WTC11 (cell line): ENCODE data around the gene RPS15A. TPM values are rescaled to one million over a fixed set of nuclear protein-coding genes. Genes with fewer than 3 reads are reported as not detected.

Experiments
- ATF1 ChIP-seq: sonication (generic); formaldehyde crosslinking; IDR thresholded peaks from 2 replicates; pipeline ENCODE4 v1.8.1; 2023; ENCODE audit warnings: mild to moderate bottlenecking, moderate library complexity, missing genetic modification reagents
- CREB1 ChIP-seq: sonication (generic); formaldehyde crosslinking; IDR thresholded peaks from 2 replicates; pipeline ENCODE4 v1.8.0; 2023; ENCODE audit warnings: mild to moderate bottlenecking, missing genetic modification reagents
- ESRRA ChIP-seq: sonication (generic); formaldehyde crosslinking; IDR thresholded peaks from 2 replicates; pipeline ENCODE4 v1.8.1; 2022; ENCODE audit warnings: mild to moderate bottlenecking, missing genetic modification reagents, borderline replicate concordance
- HMGA2 ChIP-seq: fragments of 250-450 bp; sonication (Bioruptor Pico); IDR thresholded peaks from 2 replicates; pipeline ENCODE4 v1.4.0; 2021; ENCODE audit warnings: mild to moderate bottlenecking, moderate library complexity
- NFE2L1 ChIP-seq: sonication (generic); formaldehyde crosslinking; IDR thresholded peaks from 2 replicates; pipeline ENCODE4 v1.8.1; 2023; ENCODE audit warnings: missing genetic modification reagents
- NFYB ChIP-seq: sonication (generic); formaldehyde crosslinking; conservative IDR thresholded peaks from 2 replicates; pipeline ENCODE4 v1.8.0; 2022; ENCODE audit warnings: low read depth, missing genetic modification reagents
- NR1H2 ChIP-seq: sonication (generic); formaldehyde crosslinking; IDR thresholded peaks from 2 replicates; pipeline ENCODE4 v1.9.0; 2021; ENCODE audit warnings: mild to moderate bottlenecking, moderate library complexity, missing genetic modification reagents
- OVOL2 ChIP-seq: fragments of 250-450 bp; sonication (Bioruptor Pico); IDR thresholded peaks from 2 replicates; pipeline ENCODE4 v1.9.0; 2021; ENCODE audit warnings: mild to moderate bottlenecking, borderline replicate concordance
- RORB ChIP-seq: fragments of 250-450 bp; sonication (Bioruptor Pico); IDR thresholded peaks from 2 replicates; pipeline ENCODE4 v1.9.0; 2021; ENCODE audit warnings: mild to moderate bottlenecking
- SMAD4 ChIP-seq: sonication (generic); formaldehyde crosslinking; IDR thresholded peaks from 2 replicates; pipeline ENCODE4 v1.8.0; 2022; ENCODE audit warnings: mild to moderate bottlenecking, missing genetic modification reagents
- TCF7 ChIP-seq: sonication (generic); formaldehyde crosslinking; IDR thresholded peaks from 2 replicates; pipeline ENCODE4 v1.8.0; 2022; ENCODE audit warnings: mild to moderate bottlenecking, low read depth, missing genetic modification reagents, moderate library complexity
- ZNF121 ChIP-seq: sonication (generic); formaldehyde crosslinking; IDR thresholded peaks from 2 replicates; pipeline ENCODE4 v1.8.0; 2023; ENCODE audit warnings: missing genetic modification reagents
- ZNF219 ChIP-seq: sonication (generic); formaldehyde crosslinking; IDR thresholded peaks from 2 replicates; pipeline ENCODE4 v1.8.0; 2023; ENCODE audit warnings: missing genetic modification reagents, mild to moderate bottlenecking, borderline replicate concordance
- ZNF232 ChIP-seq: sonication (generic); formaldehyde crosslinking; IDR thresholded peaks from 2 replicates; pipeline ENCODE4 v1.8.0; 2022; ENCODE audit warnings: mild to moderate bottlenecking, missing genetic modification reagents
- ZNF317 ChIP-seq: sonication (generic); formaldehyde crosslinking; IDR thresholded peaks from 2 replicates; pipeline ENCODE4 v1.8.1; 2023; ENCODE audit warnings: low read depth, mild to moderate bottlenecking, moderate library complexity, missing genetic modification reagents, borderline replicate concordance
- total RNA-seq: library from RNA; stranded (reverse); gene quantifications from 3 replicates; pipeline ENCODE4 v1.2.3, GENCODE V29; 2021
- TF ChIP-seq, protein P1 (sequence below): sonication (generic); formaldehyde crosslinking; IDR thresholded peaks from 2 replicates; pipeline ENCODE4 v1.8.1; 2023; ENCODE audit warnings: mild to moderate bottlenecking, moderate library complexity, missing genetic modification reagents
- TF ChIP-seq, protein P2 (sequence below): sonication (generic); formaldehyde crosslinking; IDR thresholded peaks from 2 replicates; pipeline ENCODE4 v1.8.1; 2023; ENCODE audit warnings: mild to moderate bottlenecking, missing genetic modification reagents, moderate library complexity
- TF ChIP-seq, protein P3 (sequence below): sonication (generic); formaldehyde crosslinking; IDR thresholded peaks from 2 replicates; pipeline ENCODE4 v1.8.0; 2023; ENCODE audit warnings: missing genetic modification reagents
- TF ChIP-seq, protein P4 (sequence below): sonication (generic); formaldehyde crosslinking; IDR thresholded peaks from 2 replicates; pipeline ENCODE4 v1.8.1; 2022; ENCODE audit warnings: low read depth, mild to moderate bottlenecking, moderate library complexity, missing genetic modification reagents, borderline replicate concordance
- TF ChIP-seq, protein P5 (sequence below): fragments of 250-450 bp; sonication (Bioruptor Pico); conservative IDR thresholded peaks from 2 replicates; pipeline ENCODE4 v1.9.0; 2021; ENCODE audit warnings: mild to moderate bottlenecking
- TF ChIP-seq, protein P6 (sequence below): sonication (generic); formaldehyde crosslinking; IDR thresholded peaks from 2 replicates; pipeline ENCODE4 v1.8.1; 2022; ENCODE audit warnings: mild to moderate bottlenecking, missing genetic modification reagents, moderate library complexity, borderline replicate concordance
- TF ChIP-seq, protein P7 (sequence below): fragments of 250-450 bp; sonication (Bioruptor Pico); IDR thresholded peaks from 2 replicates; pipeline ENCODE4 v1.9.0; 2021; ENCODE audit warnings: mild to moderate bottlenecking
- TF ChIP-seq, protein P8 (sequence below): sonication (generic); formaldehyde crosslinking; IDR thresholded peaks from 2 replicates; pipeline ENCODE4 v1.8.0; 2022; ENCODE audit warnings: mild to moderate bottlenecking, missing genetic modification reagents

The RPS15A gene
- total RNA-seq, 1 experiment from 2014 or later, result 1,612 TPM

DNA sequence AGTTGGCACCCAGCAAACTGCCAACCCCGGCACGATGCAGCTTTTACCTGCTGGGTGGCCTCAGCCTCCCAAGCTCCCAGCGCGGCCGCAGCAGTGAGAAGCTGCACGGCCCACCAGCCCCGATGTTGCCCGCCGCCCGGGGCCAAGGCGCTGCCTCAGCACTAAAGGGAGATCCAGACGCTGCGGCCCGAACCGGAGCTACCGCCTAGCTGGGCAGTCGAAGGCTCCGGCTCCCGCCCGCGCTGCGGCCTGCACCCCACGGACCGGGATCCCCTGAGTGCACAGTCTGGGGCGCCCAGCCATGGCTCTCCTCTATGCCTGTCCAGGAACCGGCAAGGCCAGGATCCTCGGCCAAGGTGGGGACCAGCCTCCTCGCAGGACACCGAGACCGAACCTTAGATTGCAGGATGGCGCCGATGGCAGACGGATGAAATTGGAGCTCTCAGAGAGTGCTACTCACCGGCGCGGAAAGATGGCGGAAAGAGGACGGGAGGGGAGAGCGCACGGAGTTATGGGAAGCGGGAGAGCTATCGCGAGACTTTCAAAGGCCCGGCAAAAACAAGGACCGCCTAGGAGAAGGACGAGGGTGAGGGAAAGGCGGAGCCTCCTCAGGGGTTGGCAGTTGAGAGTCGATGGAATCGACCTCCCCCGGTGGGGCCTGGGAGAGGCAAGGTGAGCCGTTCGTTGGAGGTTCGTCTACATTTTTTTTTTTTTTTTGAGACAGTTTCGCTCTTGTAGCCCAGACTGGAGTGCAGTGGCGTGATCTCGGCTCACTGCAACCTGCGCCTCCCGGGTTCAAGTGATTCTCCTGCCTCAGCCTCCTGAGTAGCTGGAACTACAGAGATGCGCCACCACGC is at the start of gene RPS15A (continued):
- TF ChIP-seq, protein P1, sequence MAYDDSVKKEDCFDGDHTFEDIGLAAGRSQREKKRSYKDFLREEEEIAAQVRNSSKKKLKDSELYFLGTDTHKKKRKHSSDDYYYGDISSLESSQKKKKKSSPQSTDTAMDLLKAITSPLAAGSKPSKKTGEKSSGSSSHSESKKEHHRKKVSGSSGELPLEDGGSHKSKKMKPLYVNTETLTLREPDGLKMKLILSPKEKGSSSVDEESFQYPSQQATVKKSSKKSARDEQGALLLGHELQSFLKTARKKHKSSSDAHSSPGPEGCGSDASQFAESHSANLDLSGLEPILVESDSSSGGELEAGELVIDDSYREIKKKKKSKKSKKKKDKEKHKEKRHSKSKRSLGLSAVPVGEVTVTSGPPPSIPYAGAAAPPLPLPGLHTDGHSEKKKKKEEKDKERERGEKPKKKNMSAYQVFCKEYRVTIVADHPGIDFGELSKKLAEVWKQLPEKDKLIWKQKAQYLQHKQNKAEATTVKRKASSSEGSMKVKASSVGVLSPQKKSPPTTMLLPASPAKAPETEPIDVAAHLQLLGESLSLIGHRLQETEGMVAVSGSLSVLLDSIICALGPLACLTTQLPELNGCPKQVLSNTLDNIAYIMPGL (CRISPR knock-in tag), result peak; percentile 92
- TF ChIP-seq NR1H2 (CRISPR knock-in tag), result no peak
- TF ChIP-seq ZNF232 (CRISPR knock-in tag), result 0 out of 2 replicates have a peak, but pooled peaks have one; percentile 69
- TF ChIP-seq, protein P2, sequence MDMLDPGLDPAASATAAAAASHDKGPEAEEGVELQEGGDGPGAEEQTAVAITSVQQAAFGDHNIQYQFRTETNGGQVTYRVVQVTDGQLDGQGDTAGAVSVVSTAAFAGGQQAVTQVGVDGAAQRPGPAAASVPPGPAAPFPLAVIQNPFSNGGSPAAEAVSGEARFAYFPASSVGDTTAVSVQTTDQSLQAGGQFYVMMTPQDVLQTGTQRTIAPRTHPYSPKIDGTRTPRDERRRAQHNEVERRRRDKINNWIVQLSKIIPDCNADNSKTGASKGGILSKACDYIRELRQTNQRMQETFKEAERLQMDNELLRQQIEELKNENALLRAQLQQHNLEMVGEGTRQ, result no peak
- TF ChIP-seq, protein P3, sequence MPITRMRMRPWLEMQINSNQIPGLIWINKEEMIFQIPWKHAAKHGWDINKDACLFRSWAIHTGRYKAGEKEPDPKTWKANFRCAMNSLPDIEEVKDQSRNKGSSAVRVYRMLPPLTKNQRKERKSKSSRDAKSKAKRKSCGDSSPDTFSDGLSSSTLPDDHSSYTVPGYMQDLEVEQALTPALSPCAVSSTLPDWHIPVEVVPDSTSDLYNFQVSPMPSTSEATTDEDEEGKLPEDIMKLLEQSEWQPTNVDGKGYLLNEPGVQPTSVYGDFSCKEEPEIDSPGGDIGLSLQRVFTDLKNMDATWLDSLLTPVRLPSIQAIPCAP (CRISPR knock-in tag), result no peak
- TF ChIP-seq, protein P4, sequence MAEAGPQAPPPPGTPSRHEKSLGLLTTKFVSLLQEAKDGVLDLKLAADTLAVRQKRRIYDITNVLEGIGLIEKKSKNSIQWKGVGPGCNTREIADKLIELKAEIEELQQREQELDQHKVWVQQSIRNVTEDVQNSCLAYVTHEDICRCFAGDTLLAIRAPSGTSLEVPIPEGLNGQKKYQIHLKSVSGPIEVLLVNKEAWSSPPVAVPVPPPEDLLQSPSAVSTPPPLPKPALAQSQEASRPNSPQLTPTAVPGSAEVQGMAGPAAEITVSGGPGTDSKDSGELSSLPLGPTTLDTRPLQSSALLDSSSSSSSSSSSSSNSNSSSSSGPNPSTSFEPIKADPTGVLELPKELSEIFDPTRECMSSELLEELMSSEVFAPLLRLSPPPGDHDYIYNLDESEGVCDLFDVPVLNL (CRISPR knock-in tag), result no peak
- TF ChIP-seq, protein P5, sequence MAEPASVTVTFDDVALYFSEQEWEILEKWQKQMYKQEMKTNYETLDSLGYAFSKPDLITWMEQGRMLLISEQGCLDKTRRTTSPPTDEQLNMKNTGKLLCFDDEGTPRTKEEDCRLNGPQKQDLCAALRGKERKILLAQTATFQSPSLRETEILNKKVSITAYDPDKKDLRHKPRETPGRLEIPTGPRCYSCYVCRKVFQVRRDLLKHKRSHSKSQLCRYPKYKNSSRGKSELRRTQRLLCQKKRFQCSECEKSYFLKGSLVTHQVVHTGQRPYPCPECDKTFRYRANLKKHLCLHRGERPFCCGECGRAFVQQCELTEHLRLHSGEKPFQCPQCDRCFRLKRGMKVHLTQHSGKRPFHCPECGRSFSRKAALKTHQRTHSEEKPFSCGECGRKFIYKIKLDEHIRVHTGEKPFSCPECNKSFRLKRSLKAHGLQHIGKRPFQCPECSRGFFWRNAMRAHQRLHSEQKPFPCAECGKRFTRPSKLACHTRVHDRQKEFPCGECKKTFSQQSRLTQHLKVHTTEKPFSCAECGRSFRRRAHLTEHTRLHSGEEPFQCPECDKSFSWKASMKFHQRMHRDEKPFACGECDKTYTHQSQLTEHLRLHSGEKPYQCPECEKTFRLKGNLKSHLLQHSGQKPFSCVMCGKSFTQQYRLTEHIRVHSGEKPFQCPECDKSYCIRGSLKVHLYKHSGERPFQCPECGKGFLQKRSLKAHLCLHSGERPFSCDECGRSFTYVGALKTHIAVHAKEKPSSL (CRISPR knock-in tag), result no peak
- no peak for TF ChIP-seq ZNF219 (CRISPR knock-in tag)
- 0 out of 2 replicates have a peak, but pooled peaks have one; percentile 34 for TF ChIP-seq ZNF121 (CRISPR knock-in tag)
- no peak for TF ChIP-seq OVOL2
- TF ChIP-seq, protein P6, sequence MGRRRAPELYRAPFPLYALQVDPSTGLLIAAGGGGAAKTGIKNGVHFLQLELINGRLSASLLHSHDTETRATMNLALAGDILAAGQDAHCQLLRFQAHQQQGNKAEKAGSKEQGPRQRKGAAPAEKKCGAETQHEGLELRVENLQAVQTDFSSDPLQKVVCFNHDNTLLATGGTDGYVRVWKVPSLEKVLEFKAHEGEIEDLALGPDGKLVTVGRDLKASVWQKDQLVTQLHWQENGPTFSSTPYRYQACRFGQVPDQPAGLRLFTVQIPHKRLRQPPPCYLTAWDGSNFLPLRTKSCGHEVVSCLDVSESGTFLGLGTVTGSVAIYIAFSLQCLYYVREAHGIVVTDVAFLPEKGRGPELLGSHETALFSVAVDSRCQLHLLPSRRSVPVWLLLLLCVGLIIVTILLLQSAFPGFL (CRISPR knock-in tag), result peak; percentile 65; the same call in 1 of the 2 replicates
- TF ChIP-seq HMGA2, result no peak
- TF ChIP-seq ESRRA (CRISPR knock-in tag), result peak; percentile 46; the same call in 1 of the 2 replicates
- no peak for TF ChIP-seq RORB (CRISPR knock-in tag)
- TF ChIP-seq, protein P7, sequence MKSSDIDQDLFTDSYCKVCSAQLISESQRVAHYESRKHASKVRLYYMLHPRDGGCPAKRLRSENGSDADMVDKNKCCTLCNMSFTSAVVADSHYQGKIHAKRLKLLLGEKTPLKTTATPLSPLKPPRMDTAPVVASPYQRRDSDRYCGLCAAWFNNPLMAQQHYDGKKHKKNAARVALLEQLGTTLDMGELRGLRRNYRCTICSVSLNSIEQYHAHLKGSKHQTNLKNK (CRISPR knock-in tag), result 0 out of 2 replicates have a peak, but pooled peaks have one; percentile 17
- TF ChIP-seq NFYB, result no peak
- no peak for TF ChIP-seq TCF7 (CRISPR knock-in tag)
- 0 out of 2 replicates have a peak, but pooled peaks have one; percentile 64 for TF ChIP-seq ZNF317
- no peak for TF ChIP-seq ATF1 (CRISPR knock-in tag)
- TF ChIP-seq SMAD4 (CRISPR knock-in tag), result no peak
- no peak for TF ChIP-seq NFE2L1 (CRISPR knock-in tag)
- TF ChIP-seq, protein P8, sequence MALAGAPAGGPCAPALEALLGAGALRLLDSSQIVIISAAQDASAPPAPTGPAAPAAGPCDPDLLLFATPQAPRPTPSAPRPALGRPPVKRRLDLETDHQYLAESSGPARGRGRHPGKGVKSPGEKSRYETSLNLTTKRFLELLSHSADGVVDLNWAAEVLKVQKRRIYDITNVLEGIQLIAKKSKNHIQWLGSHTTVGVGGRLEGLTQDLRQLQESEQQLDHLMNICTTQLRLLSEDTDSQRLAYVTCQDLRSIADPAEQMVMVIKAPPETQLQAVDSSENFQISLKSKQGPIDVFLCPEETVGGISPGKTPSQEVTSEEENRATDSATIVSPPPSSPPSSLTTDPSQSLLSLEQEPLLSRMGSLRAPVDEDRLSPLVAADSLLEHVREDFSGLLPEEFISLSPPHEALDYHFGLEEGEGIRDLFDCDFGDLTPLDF (CRISPR knock-in tag), result peak; percentile 75; the same call in 1 of the 2 replicates
- TF ChIP-seq CREB1 (CRISPR knock-in tag), result 0 out of 2 replicates have a peak, but pooled peaks have one; percentile 60
